GM23338 (cell line): ENCODE data around the gene PLXNB2.

Experiments
- CREB1 ChIP-seq: fragments of 250-450 bp; sonication (Bioruptor Pico); IDR thresholded peaks from 2 replicates; pipeline ENCODE4 v1.5.0; 2020; ENCODE audit warnings: low read depth, mild to moderate bottlenecking, moderate library complexity
- CTCF ChIP-seq, 2 experiments: fragments of 200-600 bp in 1 of 2; sonication (generic) in 1 of 2; conservative IDR thresholded peaks; 2 replicates each; pipeline versions ENCODE4 v1.5.1 to v1.6.1; 2016 to 2017; ENCODE audit warnings: antibody characterized with exemption in 2 of 2, low read depth in 2 of 2, mild to moderate bottlenecking in 2 of 2, moderate library complexity in 1 of 2
- EZH2 ChIP-seq: fragments of 200-600 bp; sonication (generic); IDR thresholded peaks from one replicate; pipeline ENCODE4 v1.8.0; 2017; ENCODE audit warnings: antibody characterized with exemption, mild to moderate bottlenecking, low read depth; ENCODE audit not compliant: unreplicated experiment
- EZH2phosphoT487 ChIP-seq: fragments of 200-600 bp; sonication (generic); IDR thresholded peaks from one replicate; pipeline ENCODE4 v1.8.1; 2018; ENCODE audit warnings: antibody characterized with exemption; ENCODE audit not compliant: unreplicated experiment
- JUNB ChIP-seq: IDR thresholded peaks from one replicate; pipeline ENCODE4 v1.6.1; 2016; ENCODE audit warnings: antibody characterized with exemption; ENCODE audit not compliant: unreplicated experiment
- NANOG ChIP-seq: IDR thresholded peaks from 2 replicates; pipeline ENCODE4 v1.6.1; 2016; ENCODE audit warnings: antibody characterized with exemption, borderline replicate concordance
- POLR2AphosphoS5 ChIP-seq: IDR thresholded peaks from 2 replicates; pipeline ENCODE4 v1.6.1; 2016; ENCODE audit warnings: antibody characterized with exemption, low read depth
- REST ChIP-seq: IDR thresholded peaks from one replicate; pipeline ENCODE4 v1.6.1; 2018; ENCODE audit warnings: antibody characterized with exemption; ENCODE audit not compliant: unreplicated experiment
- STAT1 ChIP-seq: IDR thresholded peaks from one replicate; pipeline ENCODE4 v1.6.1; 2016; ENCODE audit warnings: antibody characterized with exemption; ENCODE audit not compliant: unreplicated experiment
- ZNF114 ChIP-seq: fragments of 250-450 bp; sonication (Bioruptor Pico); IDR thresholded peaks from 2 replicates; pipeline ENCODE4 v1.5.0; 2020; ENCODE audit warnings: mild to moderate bottlenecking, moderate library complexity
- ZNF462 ChIP-seq: fragments of 250-450 bp; sonication (Bioruptor Pico); IDR thresholded peaks from 2 replicates; pipeline ENCODE4 v1.5.0; 2020; ENCODE audit warnings: mild to moderate bottlenecking, moderate library complexity

GRCh38 chr22:50243685-50244419 is 63.6 kb downstream of the PLXNB2 start:
- TF ChIP-seq STAT1 (no peak), CTCF (conservative IDR thresholded peaks at IDR 0.05; ENCODE audit: low read depth in 2 of 2) (no peak), REST (no peak), CREB1 (CRISPR knock-in tag) (no peak), POLR2AphosphoS5 (no peak), JUNB (no peak), EZH2phosphoT487 (no peak), EZH2 (no peak), NANOG (no peak), ZNF114 (CRISPR knock-in tag) (no peak), ZNF462 (CRISPR knock-in tag) (no peak)
